Loucy (cell line): ENCODE data around the gene ARHGDIB.

Experiments
- H2AFZ ChIP-seq: fragments of 200-600 bp; sonication (generic); 2 replicates; pipeline ENCODE4 v1.6.0; 2016; ENCODE audit warnings: antibody characterized with exemption, mild to moderate bottlenecking, low read length, moderate library complexity
- H3F3A ChIP-seq: fragments of 200-600 bp; 2 replicates; pipeline ENCODE4 v1.6.0; 2016; ENCODE audit warnings: antibody characterized with exemption, low read depth, mild to moderate bottlenecking
- H3K27me3 ChIP-seq: fragments of 200-600 bp; sonication (generic); 2 replicates; pipeline ENCODE4 v1.6.1; 2014; ENCODE audit warnings: low read length, mild to moderate bottlenecking; ENCODE audit not compliant: insufficient read depth, poor library complexity, severe bottlenecking
- H3K36me3 ChIP-seq: fragments of 200-600 bp; sonication (generic); 2 replicates; pipeline ENCODE4 v1.6.1; 2016; ENCODE audit warnings: low read length; ENCODE audit not compliant: insufficient read depth
- H3K4me1 ChIP-seq: fragments of 200-600 bp; sonication (generic); 2 replicates; pipeline ENCODE4 v1.5.1; 2014; ENCODE audit warnings: low read length, mild to moderate bottlenecking; ENCODE audit not compliant: insufficient read depth, poor library complexity, severe bottlenecking
- H3K4me2 ChIP-seq: fragments of 200-600 bp; sonication (generic); 2 replicates; pipeline ENCODE4 v1.6.0; 2014; ENCODE audit warnings: antibody characterized with exemption, low read length, low read depth, mild to moderate bottlenecking; ENCODE audit not compliant: poor library complexity, severe bottlenecking
- H3K4me3 ChIP-seq: fragments of 200-600 bp; sonication (generic); 2 replicates; pipeline ENCODE4 v1.5.1; 2014; ENCODE audit warnings: low read length, mild to moderate bottlenecking, mixed read lengths; ENCODE audit not compliant: poor library complexity, severe bottlenecking
- H3K79me2 ChIP-seq: fragments of 200-600 bp; sonication (generic); 2 replicates; pipeline ENCODE4 v1.6.1; 2014; ENCODE audit warnings: low read length; ENCODE audit not compliant: insufficient read depth
- H3K9ac ChIP-seq: fragments of 200-600 bp; sonication (generic); 2 replicates; pipeline ENCODE4 v1.6.0; 2014; ENCODE audit warnings: mild to moderate bottlenecking, low read depth, low read length, moderate library complexity; ENCODE audit not compliant: poor library complexity, severe bottlenecking
- H3K9me2 ChIP-seq: fragments of 200-600 bp; sonication (generic); replicated peaks from 2 replicates; pipeline ENCODE4 v1.6.1; 2016; ENCODE audit warnings: low read depth, low read length, mixed read lengths
- H3K9me3 ChIP-seq: fragments of 200-600 bp; sonication (generic); 2 replicates; pipeline ENCODE4 v1.6.1; 2014; ENCODE audit warnings: mild to moderate bottlenecking, antibody characterized with exemption, low read length, low read depth; ENCODE audit not compliant: insufficient read depth
- H4K20me1 ChIP-seq: fragments of 200-600 bp; sonication (generic); 2 replicates; pipeline ENCODE4 v1.6.0; 2014; ENCODE audit warnings: antibody characterized with exemption, low read length, mild to moderate bottlenecking; ENCODE audit not compliant: insufficient read depth, poor library complexity, severe bottlenecking
- EZH2phosphoT487 ChIP-seq: fragments of 200-600 bp; IDR thresholded peaks from 2 replicates; pipeline ENCODE4 v1.6.1; 2018; ENCODE audit warnings: antibody characterized with exemption, mild to moderate bottlenecking, moderate library complexity, borderline replicate concordance
- TF ChIP-seq, protein P1 (sequence below): fragments of 200-600 bp; sonication (generic); conservative IDR thresholded peaks from 2 replicates; pipeline ENCODE4 v1.5.1; 2014; ENCODE audit warnings: mild to moderate bottlenecking, antibody characterized with exemption, low read length

ARHGDIB gene

GRCh38 chr12:14993537-14994266, 32.3 kb upstream of the ARHGDIB start:
- Histone ChIP-seq H4K20me1 (no peaks in the 10 kb centered on the region), H3K79me2 (no peaks in the 10 kb centered on the region), H3K27me3 (no peaks in the 10 kb centered on the region), H3K4me2 (peak overlapping the region; percentile 9), H3K9me3 (no peaks in the 10 kb centered on the region), H3K9ac (no peak overlapping the region), H3K9me2 (no peaks in the 10 kb centered on the region), H3F3A (no peaks in the 10 kb centered on the region), H3K4me1 (peaks cover 21% of the 10 kb centered on the region), H2AFZ (peak overlapping the region; percentile 66), H3K36me3 (no peaks in the 10 kb centered on the region), H3K4me3 (no peak overlapping the region)
- no peak for TF ChIP-seq EZH2phosphoT487

GRCh38 chr12:14993117-14993516, 31.7 kb upstream of the ARHGDIB start:
- peaks cover 21% of the 10 kb centered on the region for H3K4me1 ChIP-seq

DNA sequence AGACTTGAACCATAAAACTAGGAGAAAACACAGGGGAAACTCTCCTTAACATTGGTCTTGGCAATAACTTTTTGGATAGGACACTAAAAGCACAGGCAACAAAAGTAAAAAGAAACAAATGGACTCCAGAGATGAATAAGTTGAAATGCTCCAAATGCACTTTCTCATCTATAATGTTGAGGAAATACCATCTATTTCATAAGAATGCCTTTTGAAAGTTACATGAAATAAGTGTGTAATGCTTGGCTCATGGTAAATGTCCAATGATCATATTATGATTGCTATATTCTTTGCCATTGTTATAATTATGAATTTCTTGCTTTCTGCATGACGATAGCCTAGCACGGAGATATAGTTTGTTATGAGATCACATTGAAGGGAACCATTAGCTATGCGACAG, 31.3 kb upstream of the ARHGDIB start:
- Histone ChIP-seq H2AFZ (0 out of 2 replicates have a peak overlapping the region, but pooled peaks have one; percentile 2), H4K20me1 (no peaks in the 10 kb centered on the region), H3K4me2 (no peak overlapping the region), H3K27me3 (no peaks in the 10 kb centered on the region), H3K36me3 (no peaks in the 10 kb centered on the region), H3K9ac (no peak overlapping the region), H3K4me1 (peaks cover 21% of the 10 kb centered on the region), H3K9me2 (no peaks in the 10 kb centered on the region), H3K9me3 (no peaks in the 10 kb centered on the region), H3K4me3 (no peak overlapping the region), H3K79me2 (no peaks in the 10 kb centered on the region), H3F3A (no peaks in the 10 kb centered on the region)
- TF ChIP-seq, protein P1, sequence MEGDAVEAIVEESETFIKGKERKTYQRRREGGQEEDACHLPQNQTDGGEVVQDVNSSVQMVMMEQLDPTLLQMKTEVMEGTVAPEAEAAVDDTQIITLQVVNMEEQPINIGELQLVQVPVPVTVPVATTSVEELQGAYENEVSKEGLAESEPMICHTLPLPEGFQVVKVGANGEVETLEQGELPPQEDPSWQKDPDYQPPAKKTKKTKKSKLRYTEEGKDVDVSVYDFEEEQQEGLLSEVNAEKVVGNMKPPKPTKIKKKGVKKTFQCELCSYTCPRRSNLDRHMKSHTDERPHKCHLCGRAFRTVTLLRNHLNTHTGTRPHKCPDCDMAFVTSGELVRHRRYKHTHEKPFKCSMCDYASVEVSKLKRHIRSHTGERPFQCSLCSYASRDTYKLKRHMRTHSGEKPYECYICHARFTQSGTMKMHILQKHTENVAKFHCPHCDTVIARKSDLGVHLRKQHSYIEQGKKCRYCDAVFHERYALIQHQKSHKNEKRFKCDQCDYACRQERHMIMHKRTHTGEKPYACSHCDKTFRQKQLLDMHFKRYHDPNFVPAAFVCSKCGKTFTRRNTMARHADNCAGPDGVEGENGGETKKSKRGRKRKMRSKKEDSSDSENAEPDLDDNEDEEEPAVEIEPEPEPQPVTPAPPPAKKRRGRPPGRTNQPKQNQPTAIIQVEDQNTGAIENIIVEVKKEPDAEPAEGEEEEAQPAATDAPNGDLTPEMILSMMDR, result no peak
- no peak for TF ChIP-seq EZH2phosphoT487

More at GRCh38 chr12:14993117-14993516, 31.7 kb upstream of the ARHGDIB start:
- no peak overlapping the region for H3K4me3 ChIP-seq
- H3F3A ChIP-seq, result no peaks in the 10 kb centered on the region
- TF ChIP-seq, protein P1, result no peak
- no peak for TF ChIP-seq EZH2phosphoT487
- H3K79me2 ChIP-seq, result no peaks in the 10 kb centered on the region
- H4K20me1 ChIP-seq, result no peaks in the 10 kb centered on the region
- no peaks in the 10 kb centered on the region for H3K27me3 ChIP-seq
- no peak overlapping the region for H3K4me2 ChIP-seq
- H2AFZ ChIP-seq, result 0 out of 2 replicates have a peak overlapping the region, but pooled peaks have one; percentile 2
- no peaks in the 10 kb centered on the region for H3K9me3 ChIP-seq
- no peaks in the 10 kb centered on the region for H3K36me3 ChIP-seq
- H3K9me2 ChIP-seq, result no peaks in the 10 kb centered on the region
- no peak overlapping the region for H3K9ac ChIP-seq

GRCh38 chr12:14991069-14991468, 29.7 kb upstream of the ARHGDIB start:
- Histone ChIP-seq H3K9ac (no peak overlapping the region), H3K4me2 (no peak overlapping the region), H4K20me1 (no peaks in the 10 kb centered on the region), H2AFZ (no peak overlapping the region), H3K9me2 (no peaks in the 10 kb centered on the region), H3K79me2 (no peaks in the 10 kb centered on the region), H3F3A (no peaks in the 10 kb centered on the region), H3K4me1 (peaks cover 21% of the 10 kb centered on the region), H3K36me3 (no peaks in the 10 kb centered on the region), H3K9me3 (no peaks in the 10 kb centered on the region), H3K27me3 (no peaks in the 10 kb centered on the region), H3K4me3 (no peak overlapping the region)
- TF ChIP-seq EZH2phosphoT487, result no peak
- TF ChIP-seq, protein P1, result no peak
